HG03135 (cell line): ENCODE data around the gene CEP250.

Source experiments
- ATAC-seq: cut with Tn5 transposase; IDR thresholded peaks from one replicate; pipeline ENCODE4 v1.9.1; 2021; ENCODE audit warnings: mild to moderate bottlenecking, moderate library complexity; ENCODE audit not compliant: unreplicated experiment

The CEP250 gene

GRCh38 chr20:35560541-35560940 is 105.1 kb downstream of the CEP250 start:
- ATAC-seq, result no peak

GRCh38 chr20:35561268-35561667 is 105.9 kb downstream of the CEP250 start:
- ATAC-seq, result no peak

DNA sequence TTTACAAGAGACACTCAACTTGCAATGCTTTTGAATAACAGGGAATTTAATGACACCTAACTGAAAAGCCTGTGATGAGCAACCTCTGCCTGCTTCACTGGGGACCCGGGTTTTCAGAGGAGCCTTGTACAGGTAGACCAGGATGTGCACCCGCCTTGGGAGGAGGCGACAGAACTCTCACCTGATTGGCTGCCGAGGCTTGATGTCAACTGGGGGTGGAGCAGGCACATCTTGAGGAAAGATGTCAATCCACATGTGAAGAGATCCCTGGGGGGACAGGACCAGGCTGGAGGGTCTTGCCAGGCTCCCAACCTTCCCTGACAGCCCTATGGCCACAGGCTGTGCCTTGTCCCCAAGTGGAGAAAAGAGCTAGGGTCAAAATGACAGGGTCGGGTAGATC is 106.3 kb downstream of the CEP250 start:
- ATAC-seq, result no peak

DNA sequence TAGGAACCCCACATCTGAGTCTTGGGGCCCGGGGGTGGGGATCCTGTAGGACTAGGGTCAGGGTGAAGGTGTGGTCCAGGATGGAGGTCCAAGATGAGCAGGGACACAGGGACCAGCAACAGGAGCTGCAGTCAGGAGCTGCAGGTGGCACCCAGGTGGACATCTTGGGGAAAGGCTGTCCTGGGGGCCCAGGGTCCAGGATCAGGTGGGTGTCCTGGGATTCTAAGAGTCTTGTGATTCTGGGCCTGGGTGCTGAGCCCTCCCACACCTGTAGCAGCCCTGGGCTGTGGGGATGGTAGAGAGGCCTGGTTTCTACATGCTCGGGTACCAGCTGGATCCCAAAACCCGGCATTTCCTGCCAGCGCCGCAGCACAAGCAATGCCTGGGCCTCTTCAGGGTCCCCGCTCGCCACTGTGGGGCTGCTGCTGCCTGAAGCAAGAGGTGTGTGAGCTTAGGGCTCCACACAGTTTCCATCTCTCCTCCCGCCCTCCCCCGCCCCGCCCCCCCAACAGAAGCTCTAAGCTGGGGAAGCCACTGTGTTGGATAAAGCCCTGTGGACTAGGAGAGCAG is 107.2 kb downstream of the CEP250 start:
- no peak for ATAC-seq

GRCh38 chr20:35563834-35564233 is 108.4 kb downstream of the CEP250 start:
- no peak for ATAC-seq

DNA sequence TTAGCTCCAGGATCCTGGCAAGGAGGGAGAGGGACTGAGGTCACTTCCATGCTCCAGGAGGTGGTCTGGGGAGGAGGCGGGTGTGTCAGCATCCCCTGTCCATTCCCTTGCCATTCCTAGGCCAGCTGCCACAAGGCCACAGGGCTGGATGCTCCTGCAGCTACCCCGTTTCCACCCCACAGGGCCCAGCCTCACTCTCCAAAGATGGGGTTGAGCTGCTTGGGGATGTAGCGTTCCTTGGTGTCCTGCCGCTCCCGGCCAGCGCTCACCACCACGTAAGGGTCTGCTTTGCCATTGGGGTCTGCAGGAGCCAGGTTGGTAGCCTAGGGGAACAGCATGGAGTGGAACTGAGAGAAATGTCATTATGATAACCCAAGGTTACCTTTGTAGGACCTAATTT is 109.5 kb downstream of the CEP250 start:
- ATAC-seq, result no peak

- no peak for ATAC-seq
Measured at GRCh38 chr20:35568645-35569044, 113.2 kb downstream of the CEP250 start.
